HepG2 (cell line): ENCODE measurements around the gene RPS19. TPM values are rescaled to one million over a fixed set of nuclear protein-coding genes. Genes with fewer than 3 reads are reported as not detected.

Source experiments
- ATAC-seq: fragments of 200-7000 bp; cut with Tn5 transposase; 3 replicates; pipeline ENCODE4 v1.9.1; 2020; ENCODE audit warnings: mild to moderate bottlenecking, moderate library complexity
- BruUV-seq: library from RNA; stranded (reverse); fragments of 400-500 nt; replicated peaks from 2 replicates; lab custom pipeline; 2021; lab: Mats Ljungman, UMichigan
- CTCF ChIA-PET: fragments of 300-600 bp; formaldehyde crosslinking; extraction: SDS; loops from one replicate; lab custom pipeline; 2021; ENCODE audit warnings: low total read pairs, inconsistent platforms, low intra/inter-chr PET ratio; lab: Yijun Ruan, JAX
- POLR2A ChIA-PET: fragments of 350-600 bp; sonication (Branson Sonifier 250); formaldehyde crosslinking; loops from one replicate; lab custom pipeline; 2020; ENCODE audit warnings: antibody characterized with exemption, inconsistent platforms; lab: Yijun Ruan, JAX
- DNase-seq: peaks from one replicate; pipeline ENCODE4 v3.0.0-alpha.2; 2015; ENCODE audit warnings: low spot score
- FAIRE-seq: peaks from 3 replicates; lab custom pipeline; 2011; peaks lifted over from hg19 to GRCh38; lab: Jason Lieb, UNC
- H2AFZ ChIP-seq: one replicate; pipeline ENCODE4 v1.6.1; 2011; ENCODE audit warnings: low read length, inconsistent platforms
- H3K27ac ChIP-seq: fragments of 300-600 bp; 3 replicates; pipeline ENCODE4 v1.8.0; 2011; ENCODE audit warnings: mixed run types, mild to moderate bottlenecking, mixed read lengths, low read length, inconsistent platforms; ENCODE audit not compliant: insufficient read depth; ENCODE audit errors: extremely low read length
- H3K27me3 ChIP-seq, 2 experiments: fragments of 200-600 bp in 1 of 2; 2 replicates in 1 of 2; 3 replicates in 1 of 2; pipeline versions ENCODE4 v1.6.0 to v1.8.0; 2011; ENCODE audit warnings: low read length in 2 of 2, mild to moderate bottlenecking in 2 of 2, moderate library complexity in 2 of 2, inconsistent platforms in 1 of 2; ENCODE audit not compliant: insufficient read depth in 2 of 2, control insufficient read depth in 1 of 2
- H3K36me3 ChIP-seq, 2 experiments: fragments of 200-600 bp in 1 of 2; replicated peaks in 1 of 2; 2 replicates in 1 of 2; 3 replicates in 1 of 2; pipeline versions ENCODE4 v1.5.1 to v1.8.0; 2011; ENCODE audit warnings: low read length in 2 of 2, inconsistent platforms in 1 of 2; ENCODE audit not compliant: insufficient read depth in 2 of 2, control insufficient read depth in 1 of 2
- H3K4me1 ChIP-seq: 2 replicates; pipeline ENCODE4 v1.5.1; 2012; ENCODE audit warnings: low read length, inconsistent platforms; ENCODE audit not compliant: insufficient read depth
- H3K4me2 ChIP-seq: 2 replicates; pipeline ENCODE4 v1.6.0; 2011; ENCODE audit warnings: low read depth, low read length, inconsistent platforms
- H3K4me3 ChIP-seq, 3 experiments: fragments of 200-600 bp in 1 of 3; sonication (generic), shearing (Covaris generic) in 1 of 3; replicated peaks in 1 of 3; 2 replicates each; pipeline ENCODE4 v1.5.1; 2011 to 2016; ENCODE audit warnings: low read length in 3 of 3, inconsistent platforms in 2 of 3, low read depth in 2 of 3, mild to moderate bottlenecking in 2 of 3, control low read depth in 1 of 3, mixed read lengths in 1 of 3; ENCODE audit not compliant: insufficient read depth in 1 of 3
- H3K79me2 ChIP-seq: one replicate; pipeline ENCODE4 v1.6.1; 2011; ENCODE audit warnings: low read length, inconsistent platforms; ENCODE audit not compliant: insufficient read depth
- H3K9ac ChIP-seq: 2 replicates; pipeline ENCODE4 v1.6.0; 2011; ENCODE audit warnings: mild to moderate bottlenecking, low read depth, low read length, inconsistent platforms; ENCODE audit not compliant: insufficient read depth
- H3K9me3 ChIP-seq: 2 replicates; pipeline ENCODE4 v1.5.1; 2012; ENCODE audit warnings: mild to moderate bottlenecking, low read length
- H4K20me1 ChIP-seq: 2 replicates; pipeline ENCODE4 v1.6.0; 2011; ENCODE audit warnings: inconsistent platforms, mild to moderate bottlenecking, low read length, moderate library complexity; ENCODE audit not compliant: insufficient read depth
- BRF2 ChIP-seq: sonication (generic); formaldehyde crosslinking; IDR thresholded peaks from 2 replicates; pipeline ENCODE4 v1.8.1; 2022; ENCODE audit warnings: mild to moderate bottlenecking, missing genetic modification reagents
- DNMT3B ChIP-seq: conservative IDR thresholded peaks from 2 replicates; pipeline ENCODE4 v1.6.1; 2016; ENCODE audit warnings: missing biosample characterization, control low read depth
- GABPB1 ChIP-seq: IDR thresholded peaks from 2 replicates; pipeline ENCODE4 v1.6.1; 2016; ENCODE audit warnings: mild to moderate bottlenecking, missing genetic modification reagents, moderate library complexity, missing compliant biosample characterization
- HIVEP1 ChIP-seq: sonication (generic); formaldehyde crosslinking; IDR thresholded peaks from 2 replicates; pipeline ENCODE4 v1.4.0; 2020; ENCODE audit warnings: mild to moderate bottlenecking, missing genetic modification reagents
- MAZ ChIP-seq, 2 experiments: sonication (generic) in 1 of 2; formaldehyde crosslinking in 1 of 2; IDR thresholded peaks; 2 replicates each; pipeline versions ENCODE4 v1.5.0 to v1.6.1; 2012 to 2020; ENCODE audit warnings: low read depth in 2 of 2, mild to moderate bottlenecking in 2 of 2, borderline replicate concordance in 1 of 2, improper control_type of control experiment in 1 of 2, low read length in 1 of 2, missing genetic modification reagents in 1 of 2, moderate library complexity in 1 of 2
- MEF2D ChIP-seq: sonication (generic); formaldehyde crosslinking; IDR thresholded peaks from 2 replicates; pipeline ENCODE4 v1.5.1; 2020; ENCODE audit warnings: mild to moderate bottlenecking, missing genetic modification reagents
- PPARG ChIP-seq: conservative IDR thresholded peaks from 2 replicates; pipeline ENCODE4 v1.6.1; 2016; ENCODE audit warnings: missing biosample characterization, missing genetic modification reagents
- TCF7 ChIP-seq: sonication (generic); IDR thresholded peaks from 2 replicates; pipeline ENCODE4 v1.6.1; 2016; ENCODE audit warnings: antibody characterized with exemption, low read depth
- TEAD2 ChIP-seq: sonication (generic); formaldehyde crosslinking; IDR thresholded peaks from 2 replicates; pipeline ENCODE4 v1.9.0; 2021; ENCODE audit warnings: missing genetic modification reagents
- TRIM24 ChIP-seq: sonication (generic); formaldehyde crosslinking; IDR thresholded peaks from 2 replicates; pipeline ENCODE4 v1.8.0; 2022; ENCODE audit warnings: mild to moderate bottlenecking, missing genetic modification reagents
- ZNF572 ChIP-seq: sonication (generic); formaldehyde crosslinking; IDR thresholded peaks from 2 replicates; pipeline ENCODE4 v1.5.1; 2020; ENCODE audit warnings: mild to moderate bottlenecking, missing genetic modification reagents
- ZNF766 ChIP-seq: sonication (generic); formaldehyde crosslinking; IDR thresholded peaks from 2 replicates; pipeline ENCODE4 v1.5.0; 2020; ENCODE audit warnings: missing genetic modification reagents, borderline replicate concordance
- WGBS: methylation state at CpG from one replicate; pipeline ENCODE4 v1.1.6; 2017; ENCODE audit warnings: low lambda C conversion rate; 5-methylcytosine and 5-hydroxymethylcytosine counted together
- in situ Hi-C: cut with HindIII; loops from 2 replicates; pipeline ENCODE4 v1.10.0; 2017; ENCODE audit warnings: low pct_unique_long_range_greater_than_20kb; ENCODE audit not compliant: extremely low pct_ligation_motif_present
- intact Hi-C: fragments of 100-400 bp; cut with micrococcal nuclease; formaldehyde crosslinking; loops from one replicate; pipeline ENCODE4 v1.10.0; 2022; ENCODE audit not compliant: unreplicated experiment
- polyA plus RNA-seq, 8 experiments: library from polyadenylated mRNA; depleted of rRNA in 3 of 8; stranded (reverse) in 7 of 8; unstranded in 1 of 8; fragments of >200 nt; fragmentation: Illumina TruSeq in 4 of 8; extraction: Trizol in 4 of 8; gene quantifications; 2 replicates each; pipeline versions ENCODE4 v1.2.1 to v1.2.3, GENCODE V29; 2011 to 2016; ENCODE audit warnings: low read depth in 4 of 8, missing spikeins in 1 of 8, mixed read lengths in 1 of 8; ENCODE audit not compliant: insufficient read depth in 1 of 8
- total RNA-seq, 5 experiments: library from RNA; depleted of rRNA; stranded (reverse); fragments of >200 nt; fragmentation: Illumina TruSeq; extraction: Trizol; gene quantifications; 2 replicates each; pipeline ENCODE4 v1.2.3, GENCODE V29; 2016; ENCODE audit warnings: low read depth in 1 of 5
- TF ChIP-seq, protein P1 (sequence below): sonication (generic); formaldehyde crosslinking; IDR thresholded peaks from 2 replicates; pipeline ENCODE4 v1.5.0; 2020; ENCODE audit warnings: mild to moderate bottlenecking, missing genetic modification reagents, borderline replicate concordance

Gene RPS19
- total and polyA plus RNA-seq, 2 of the 13 experiments (the other 11 are each of a cell fraction or from before 2014, with no cell fraction given): 1,983 to 4,758 TPM

- FAIRE-seq: no peak
- ChIA-PET POLR2A (interaction anchor here (1.5 kb wide), 1 partner anchor 15 kb away, joined by 4 read pairs; no protein-coding TSS in a partner anchor), CTCF (no interaction called here)
- no TSS peak for BruUV-seq
- H3K27me3 ChIP-seq: peaks cover 0 to 2% of the 10 kb centered on the region in 2 experiments; a peak in 2 of 5 replicates
- H3K4me2 ChIP-seq: no peak within 1 kb of the TSS
- WGBS: 63% methylated on average over 30 of the region's 30 CpGs
- no peaks in the 10 kb centered on the region for H3K36me3 ChIP-seq
- DNase-seq: no peak
- no peak within 1 kb of the TSS for H3K4me3 ChIP-seq
- peaks cover 18% of the 10 kb centered on the region for H3K4me1 ChIP-seq
- no peaks in the 10 kb centered on the region for H3K9me3 ChIP-seq
- H4K20me1 ChIP-seq: no peaks in the 10 kb centered on the region
- intact Hi-C loops (no loop called here), in situ Hi-C loops (no loop called here)
- no peaks in the 10 kb centered on the region for H3K79me2 ChIP-seq
- H2AFZ ChIP-seq: no peak within 1 kb of the TSS
- H3K9ac ChIP-seq: no peak within 1 kb of the TSS
- no peak for ATAC-seq
- H3K27ac ChIP-seq: no peak within 1 kb of the TSS
- TF ChIP-seq TRIM24 (no peak), DNMT3B (CRISPR knock-in tag) (no peak), ZNF572 (CRISPR knock-in tag) (no peak), MAZ (IDR thresholded peaks at IDR 0.05; ENCODE audit: borderline replicate concordance, low read depth, low read length) (no peak), MAZ (CRISPR knock-in tag; IDR thresholded peaks at IDR 0.05; ENCODE audit: low read depth) (no peak), ZNF766 (no peak), PPARG (CRISPR knock-in tag) (no peak), TEAD2 (CRISPR knock-in tag) (no peak), BRF2 (CRISPR knock-in tag) (no peak), GABPB1 (CRISPR knock-in tag) (no peak), TCF7 (no peak), HIVEP1 (CRISPR knock-in tag) (no peak), MEF2D (CRISPR knock-in tag) (no peak)
- TF ChIP-seq, protein P1, sequence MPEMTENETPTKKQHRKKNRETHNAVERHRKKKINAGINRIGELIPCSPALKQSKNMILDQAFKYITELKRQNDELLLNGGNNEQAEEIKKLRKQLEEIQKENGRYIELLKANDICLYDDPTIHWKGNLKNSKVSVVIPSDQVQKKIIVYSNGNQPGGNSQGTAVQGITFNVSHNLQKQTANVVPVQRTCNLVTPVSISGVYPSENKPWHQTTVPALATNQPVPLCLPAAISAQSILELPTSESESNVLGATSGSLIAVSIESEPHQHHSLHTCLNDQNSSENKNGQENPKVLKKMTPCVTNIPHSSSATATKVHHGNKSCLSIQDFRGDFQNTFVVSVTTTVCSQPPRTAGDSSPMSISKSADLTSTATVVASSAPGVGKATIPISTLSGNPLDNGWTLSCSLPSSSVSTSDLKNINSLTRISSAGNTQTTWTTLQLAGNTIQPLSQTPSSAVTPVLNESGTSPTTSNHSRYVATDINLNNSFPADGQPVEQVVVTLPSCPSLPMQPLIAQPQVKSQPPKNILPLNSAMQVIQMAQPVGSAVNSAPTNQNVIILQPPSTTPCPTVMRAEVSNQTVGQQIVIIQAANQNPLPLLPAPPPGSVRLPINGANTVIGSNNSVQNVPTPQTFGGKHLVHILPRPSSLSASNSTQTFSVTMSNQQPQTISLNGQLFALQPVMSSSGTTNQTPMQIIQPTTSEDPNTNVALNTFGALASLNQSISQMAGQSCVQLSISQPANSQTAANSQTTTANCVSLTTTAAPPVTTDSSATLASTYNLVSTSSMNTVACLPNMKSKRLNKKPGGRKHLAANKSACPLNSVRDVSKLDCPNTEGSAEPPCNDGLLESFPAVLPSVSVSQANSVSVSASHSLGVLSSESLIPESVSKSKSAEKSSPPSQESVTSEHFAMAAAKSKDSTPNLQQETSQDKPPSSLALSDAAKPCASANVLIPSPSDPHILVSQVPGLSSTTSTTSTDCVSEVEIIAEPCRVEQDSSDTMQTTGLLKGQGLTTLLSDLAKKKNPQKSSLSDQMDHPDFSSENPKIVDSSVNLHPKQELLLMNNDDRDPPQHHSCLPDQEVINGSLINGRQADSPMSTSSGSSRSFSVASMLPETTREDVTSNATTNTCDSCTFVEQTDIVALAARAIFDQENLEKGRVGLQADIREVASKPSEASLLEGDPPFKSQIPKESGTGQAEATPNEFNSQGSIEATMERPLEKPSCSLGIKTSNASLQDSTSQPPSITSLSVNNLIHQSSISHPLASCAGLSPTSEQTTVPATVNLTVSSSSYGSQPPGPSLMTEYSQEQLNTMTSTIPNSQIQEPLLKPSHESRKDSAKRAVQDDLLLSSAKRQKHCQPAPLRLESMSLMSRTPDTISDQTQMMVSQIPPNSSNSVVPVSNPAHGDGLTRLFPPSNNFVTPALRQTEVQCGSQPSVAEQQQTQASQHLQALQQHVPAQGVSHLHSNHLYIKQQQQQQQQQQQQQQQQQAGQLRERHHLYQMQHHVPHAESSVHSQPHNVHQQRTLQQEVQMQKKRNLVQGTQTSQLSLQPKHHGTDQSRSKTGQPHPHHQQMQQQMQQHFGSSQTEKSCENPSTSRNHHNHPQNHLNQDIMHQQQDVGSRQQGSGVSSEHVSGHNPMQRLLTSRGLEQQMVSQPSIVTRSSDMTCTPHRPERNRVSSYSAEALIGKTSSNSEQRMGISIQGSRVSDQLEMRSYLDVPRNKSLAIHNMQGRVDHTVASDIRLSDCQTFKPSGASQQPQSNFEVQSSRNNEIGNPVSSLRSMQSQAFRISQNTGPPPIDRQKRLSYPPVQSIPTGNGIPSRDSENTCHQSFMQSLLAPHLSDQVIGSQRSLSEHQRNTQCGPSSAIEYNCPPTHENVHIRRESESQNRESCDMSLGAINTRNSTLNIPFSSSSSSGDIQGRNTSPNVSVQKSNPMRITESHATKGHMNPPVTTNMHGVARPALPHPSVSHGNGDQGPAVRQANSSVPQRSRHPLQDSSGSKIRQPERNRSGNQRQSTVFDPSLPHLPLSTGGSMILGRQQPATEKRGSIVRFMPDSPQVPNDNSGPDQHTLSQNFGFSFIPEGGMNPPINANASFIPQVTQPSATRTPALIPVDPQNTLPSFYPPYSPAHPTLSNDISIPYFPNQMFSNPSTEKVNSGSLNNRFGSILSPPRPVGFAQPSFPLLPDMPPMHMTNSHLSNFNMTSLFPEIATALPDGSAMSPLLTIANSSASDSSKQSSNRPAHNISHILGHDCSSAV (CRISPR knock-in tag): no peak
Observed at GRCh38 chr19:41844601-41845000, 15.5 kb upstream of the RPS19 start, which contains the start of gene LYPD4. Gene LYPD4 (minus strand): TSS chr19:41844683. CDS start chr19:41839285, 5,398 bp downstream.
